Lung (tissue), 12 donors: Measurements from ENCODE around the gene IQCB1. TPM values are rescaled to one million over a fixed set of nuclear protein-coding genes. Genes with fewer than 3 reads are reported as not detected.

Source experiments
- ATAC-seq: fragments of 200-7000 bp; cut with Tn5 transposase; one replicate; pipeline ENCODE4 v1.9.1; 2020; ENCODE audit warnings: moderate number of reproducible peaks; ENCODE audit not compliant: insufficient read depth, low FRiP score
- DNase-seq, 3 donors: peaks; one replicate each; pipeline ENCODE4 v3.0.0-alpha.2; 2013 to 2017
- H3K27ac ChIP-seq, 2 donors: one replicate each; pipeline ENCODE4 v1.5.1; 2013; ENCODE audit warnings: mild to moderate bottlenecking in 2 of 2, moderate library complexity in 2 of 2, control low read depth in 1 of 2, inconsistent platforms in 1 of 2, low read depth in 1 of 2, low read length in 1 of 2
- H3K27me3 ChIP-seq, 3 donors: one replicate each; pipeline ENCODE4 v1.5.1; 2013; ENCODE audit warnings: low read length in 2 of 3; ENCODE audit not compliant: control insufficient read depth in 3 of 3, insufficient read depth in 3 of 3
- H3K36me3 ChIP-seq, 4 donors: one replicate each; pipeline ENCODE4 v1.5.1; 2013; ENCODE audit warnings: low read length in 4 of 4, mild to moderate bottlenecking in 1 of 4, moderate library complexity in 1 of 4; ENCODE audit not compliant: control insufficient read depth in 4 of 4, insufficient read depth in 4 of 4
- H3K4me1 ChIP-seq, 5 donors: one replicate each; pipeline ENCODE4 v1.5.1; 2013; ENCODE audit warnings: low read length in 5 of 5, mild to moderate bottlenecking in 2 of 5, moderate library complexity in 1 of 5; ENCODE audit not compliant: control insufficient read depth in 5 of 5, insufficient read depth in 5 of 5
- H3K4me3 ChIP-seq: one replicate; pipeline ENCODE4 v1.5.1; 2013; ENCODE audit warnings: mild to moderate bottlenecking, control low read depth, moderate library complexity
- H3K9ac ChIP-seq, 2 donors: one replicate each; pipeline ENCODE4 v1.5.1; 2013; ENCODE audit warnings: low read length in 2 of 2, control low read depth in 1 of 2; ENCODE audit not compliant: insufficient read depth in 1 of 2
- H3K9me3 ChIP-seq, 4 donors: one replicate each; pipeline ENCODE4 v1.5.1; 2013; ENCODE audit warnings: low read length in 3 of 4, mild to moderate bottlenecking in 1 of 4, moderate library complexity in 1 of 4; ENCODE audit not compliant: control insufficient read depth in 4 of 4, insufficient read depth in 3 of 4
- WGBS, 2 donors: extraction: QIAGEN DNeasy Blood & Tissue Kit; methylation state at CpG; one replicate each; pipeline ENCODE4 v1.1.7; 2013; 5-methylcytosine and 5-hydroxymethylcytosine counted together
- polyA plus RNA-seq, 2 donors: library from polyadenylated mRNA; stranded (reverse); fragments of 200-250 nt; gene quantifications; one replicate each; pipeline ENCODE4 v1.2.1, GENCODE V29; 2013
- total RNA-seq, 2 donors: library from RNA; depleted of rRNA in 1 of 2; stranded (reverse); fragments of >200 nt in 1 of 2; gene quantifications; one replicate each; pipeline ENCODE4 v1.2.1, GENCODE V29; 2014 to 2021
- TF ChIP-seq, protein P1 (sequence below): IDR thresholded peaks from 2 replicates; pipeline ENCODE4 v1.5.1; 2012; ENCODE audit warnings: mild to moderate bottlenecking; ENCODE audit errors: control extremely low read depth, extremely low read depth
- donor health status: control.
- donor health status: control.
- donor health status: Bipolar disorder and iron deficiency.
- donor health status: healthy.
- donor health status: DM: yes; HTN: yes; CAD: no.

Gene IQCB1
- total and polyA plus RNA-seq, 4 donors: 11.7 to 30.7 (median 15.1) TPM

DNA sequence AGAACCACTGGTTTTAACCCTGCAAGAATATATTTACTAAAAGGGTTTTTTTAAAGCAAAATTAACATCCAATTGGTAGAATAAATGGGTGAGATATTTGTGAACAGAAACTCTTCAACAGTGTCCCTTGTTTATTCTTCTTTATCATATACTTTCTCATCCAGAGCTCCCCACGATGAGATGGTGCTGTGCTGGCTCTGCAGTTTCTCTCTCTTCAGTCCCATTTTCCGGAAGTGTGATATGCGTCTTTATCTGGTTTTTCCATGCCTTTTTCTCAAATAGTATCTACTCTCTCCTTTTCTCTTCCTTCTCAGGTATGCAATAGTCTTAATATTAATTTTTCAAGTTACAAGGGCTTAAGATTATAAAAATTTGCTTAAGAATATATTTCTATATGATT is 1.6 kb upstream of the IQCB1 start:
- ATAC-seq (no peak), DNase-seq (no peak)
- no peak overlapping the region for H3K9ac ChIP-seq
- peaks cover 0 to 11% (median 2%) of the 10 kb centered on the region in 5 donors for H3K4me1 ChIP-seq
- 34 to 71% methylated on average over 3 of the region's 3 CpGs for WGBS, 2 donors
- no peak overlapping the region for H3K4me3 ChIP-seq
- TF ChIP-seq, protein P1, sequence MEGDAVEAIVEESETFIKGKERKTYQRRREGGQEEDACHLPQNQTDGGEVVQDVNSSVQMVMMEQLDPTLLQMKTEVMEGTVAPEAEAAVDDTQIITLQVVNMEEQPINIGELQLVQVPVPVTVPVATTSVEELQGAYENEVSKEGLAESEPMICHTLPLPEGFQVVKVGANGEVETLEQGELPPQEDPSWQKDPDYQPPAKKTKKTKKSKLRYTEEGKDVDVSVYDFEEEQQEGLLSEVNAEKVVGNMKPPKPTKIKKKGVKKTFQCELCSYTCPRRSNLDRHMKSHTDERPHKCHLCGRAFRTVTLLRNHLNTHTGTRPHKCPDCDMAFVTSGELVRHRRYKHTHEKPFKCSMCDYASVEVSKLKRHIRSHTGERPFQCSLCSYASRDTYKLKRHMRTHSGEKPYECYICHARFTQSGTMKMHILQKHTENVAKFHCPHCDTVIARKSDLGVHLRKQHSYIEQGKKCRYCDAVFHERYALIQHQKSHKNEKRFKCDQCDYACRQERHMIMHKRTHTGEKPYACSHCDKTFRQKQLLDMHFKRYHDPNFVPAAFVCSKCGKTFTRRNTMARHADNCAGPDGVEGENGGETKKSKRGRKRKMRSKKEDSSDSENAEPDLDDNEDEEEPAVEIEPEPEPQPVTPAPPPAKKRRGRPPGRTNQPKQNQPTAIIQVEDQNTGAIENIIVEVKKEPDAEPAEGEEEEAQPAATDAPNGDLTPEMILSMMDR: no peak
- H3K27me3 ChIP-seq: peaks cover 0 to 8% (median 0%) of the 10 kb centered on the region in 3 donors
- H3K9me3 ChIP-seq: no peaks in the 10 kb centered on the region
- no peak overlapping the region for H3K27ac ChIP-seq
- peaks cover 0 to 19% (median 5%) of the 10 kb centered on the region in 4 donors for H3K36me3 ChIP-seq

DNA sequence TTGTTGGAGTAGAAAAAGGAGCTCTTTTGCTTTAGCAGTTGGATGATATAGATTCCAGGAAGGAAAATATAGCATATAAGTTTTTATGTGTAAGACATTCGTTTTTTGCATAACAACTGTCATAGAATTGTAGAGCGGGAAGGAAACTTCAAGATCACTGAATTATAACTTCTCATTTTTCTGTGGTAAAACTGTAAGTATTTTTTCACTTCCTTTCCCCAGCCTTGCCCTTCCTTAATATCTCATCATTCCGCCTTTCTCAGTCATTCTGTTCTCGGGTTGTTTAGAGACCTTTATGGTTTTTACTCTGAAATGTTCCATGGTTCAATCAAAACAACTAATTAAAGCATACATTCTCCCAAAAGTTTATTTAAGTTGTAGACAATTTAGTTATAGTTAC is 1.2 kb upstream of the IQCB1 start:
- peaks cover 0 to 11% (median 2%) of the 10 kb centered on the region in 5 donors for H3K4me1 ChIP-seq
- H3K27me3 ChIP-seq: peaks cover 0 to 8% (median 0%) of the 10 kb centered on the region in 3 donors
- ATAC-seq (no peak), DNase-seq (no peak)
- TF ChIP-seq, protein P1: no peak
- no peak overlapping the region for H3K4me3 ChIP-seq
- H3K36me3 ChIP-seq: peaks cover 0 to 19% (median 7%) of the 10 kb centered on the region in 4 donors
- H3K9me3 ChIP-seq: no peaks in the 10 kb centered on the region
- H3K9ac ChIP-seq: no peak overlapping the region
- WGBS, 2 donors: 31 to 58% methylated on average over 4 of the region's 4 CpGs
- H3K27ac ChIP-seq: no peak overlapping the region

DNA sequence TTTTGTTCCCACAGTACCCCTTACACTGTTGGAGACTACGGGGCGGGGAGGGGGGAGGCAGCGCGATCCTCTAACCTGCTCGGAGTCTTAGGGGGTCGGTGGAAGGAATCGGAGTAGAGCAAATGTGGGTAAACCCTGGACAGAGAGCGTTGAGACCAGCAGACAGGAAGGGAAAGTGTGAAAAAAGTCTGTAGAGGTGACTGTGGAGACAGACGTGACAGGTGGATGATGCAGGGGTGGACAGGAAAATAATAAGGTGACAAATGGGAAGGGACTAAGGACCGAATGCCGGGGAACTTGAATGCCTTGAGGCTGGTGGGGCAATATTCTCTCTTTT is 573 bp upstream of the IQCB1 start:
- peak overlapping the region; percentile 37 to 47 for H3K27ac ChIP-seq
- H3K4me3 ChIP-seq: peak overlapping the region; percentile 51
- DNase-seq: peak in 1 of 3 donors; percentile 34
- TF ChIP-seq, protein P1: no peak
- WGBS, 2 donors: 0 to 1% methylated on average over 11 of the region's 11 CpGs
- no peaks in the 10 kb centered on the region for H3K9me3 ChIP-seq
- peak overlapping the region in 1 of 2 donors; percentile 65 for H3K9ac ChIP-seq
- peaks cover 0 to 19% (median 9%) of the 10 kb centered on the region in 4 donors for H3K36me3 ChIP-seq
- peaks cover 0 to 11% (median 2%) of the 10 kb centered on the region in 5 donors for H3K4me1 ChIP-seq
- H3K27me3 ChIP-seq: peaks cover 0 to 8% (median 0%) of the 10 kb centered on the region in 3 donors
- ATAC-seq: peak; percentile 7

DNA sequence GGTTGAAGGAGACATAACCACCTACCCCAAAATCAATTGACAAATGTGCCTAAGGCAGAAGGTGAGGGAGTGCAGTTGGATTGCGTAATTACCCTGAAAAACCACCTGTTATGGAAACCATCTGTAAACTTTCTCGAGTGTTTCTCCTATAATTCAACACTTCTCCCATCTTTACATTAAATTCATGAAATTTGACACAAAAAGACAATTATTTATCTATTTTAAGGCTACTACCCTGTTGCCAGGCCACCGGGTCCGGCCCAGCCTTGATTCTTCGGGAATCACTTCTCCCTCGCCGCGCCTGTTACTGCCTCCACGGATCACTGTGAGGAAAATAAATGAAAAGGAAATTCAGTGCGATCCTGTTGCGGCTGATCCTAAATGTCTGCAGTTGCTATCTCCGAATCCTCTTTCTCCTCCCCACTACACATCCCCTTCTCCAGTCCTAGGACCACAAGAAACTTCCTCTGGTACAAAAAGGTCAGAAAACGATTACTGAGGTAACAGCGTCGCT is 646 bp downstream of the IQCB1 start:
- 6 to 7% methylated on average over 15 of the region's 15 CpGs for WGBS, 2 donors
- TF ChIP-seq, protein P1: no peak
- Histone ChIP-seq H3K9me3 (no peaks in the 10 kb centered on the region), H3K27me3 (peaks cover 0 to 8% (median 0%) of the 10 kb centered on the region in 3 donors), H3K27ac (peak overlapping the region in 1 of 2 donors; percentile 78), H3K4me3 (peak overlapping the region; percentile 71), H3K9ac (peak overlapping the region; percentile 94 to 98), H3K4me1 (peaks cover 0 to 11% (median 2%) of the 10 kb centered on the region in 5 donors), H3K36me3 (peaks cover 0 to 19% (median 9%) of the 10 kb centered on the region in 4 donors)
- ATAC-seq: no peak
- DNase-seq: no peak
